NCI-H2196 (cell line): Measurements from ENCODE around the gene CFAP221.

Experiments used
- DNase-seq: peaks from one replicate; lab custom pipeline; 2025; ENCODE audit not compliant: unreplicated experiment; lab: John Stamatoyannopoulos, UW

The CFAP221 gene

DNA sequence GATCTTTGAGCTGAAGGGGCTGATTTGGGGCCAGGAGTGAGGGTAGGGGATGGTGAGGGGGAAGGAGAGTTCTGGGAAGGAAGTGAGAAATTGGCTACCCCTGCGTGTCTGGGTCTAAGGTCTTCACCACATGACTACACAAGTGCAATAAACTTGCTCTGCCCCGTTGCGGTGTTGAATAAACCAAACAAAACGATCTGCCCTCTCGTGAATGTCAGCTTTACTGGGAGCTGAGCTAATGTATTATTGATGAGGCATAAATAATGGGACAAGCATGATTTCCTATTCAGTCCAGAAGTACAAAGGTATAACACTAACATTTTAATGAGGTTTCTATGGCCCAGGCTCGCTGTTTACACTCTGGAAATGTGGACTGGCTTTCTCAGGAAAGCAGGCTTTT, 8.0 kb upstream of the CFAP221 start:
- no peak for DNase-seq

DNA sequence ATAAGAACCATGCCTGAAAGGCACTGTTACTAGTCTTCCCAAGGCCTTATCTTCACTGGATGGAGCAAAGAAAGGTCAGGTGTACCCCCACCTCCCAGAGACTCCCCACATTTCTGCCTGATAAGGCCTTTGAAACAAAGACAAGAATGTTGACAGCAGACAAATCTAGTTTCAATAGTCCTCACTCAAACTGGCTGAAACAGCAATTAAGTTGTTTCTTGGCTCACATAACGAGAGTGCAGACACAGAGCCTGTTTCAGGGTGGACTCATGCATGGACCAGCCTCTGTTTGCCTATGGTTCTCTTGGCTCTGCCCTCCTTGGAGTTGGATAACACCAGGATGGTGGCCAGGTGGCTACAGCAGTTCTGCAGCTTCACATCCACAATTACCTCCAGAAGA, 7.5 kb upstream of the CFAP221 start:
- DNase-seq = no peak

DNA sequence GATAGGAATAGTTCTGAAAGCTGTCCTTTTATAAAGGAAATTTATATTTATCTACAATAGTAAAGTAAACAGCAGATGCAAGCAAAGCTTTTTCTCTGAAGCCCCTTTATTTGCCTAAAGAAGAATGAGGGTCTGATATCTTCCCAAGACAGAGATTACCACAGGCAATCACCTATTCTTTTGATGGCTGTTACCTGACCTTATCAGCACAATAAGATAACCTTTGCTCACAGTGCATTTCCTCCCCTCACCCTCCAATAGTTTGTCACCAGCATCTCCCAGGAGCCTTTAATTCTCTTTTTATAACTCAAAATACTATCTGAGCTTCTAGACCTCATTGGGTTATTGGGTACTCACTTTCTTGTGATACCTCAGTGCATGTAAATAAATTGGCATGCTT, 6.5 kb upstream of the CFAP221 start:
- DNase-seq = no peak

DNA sequence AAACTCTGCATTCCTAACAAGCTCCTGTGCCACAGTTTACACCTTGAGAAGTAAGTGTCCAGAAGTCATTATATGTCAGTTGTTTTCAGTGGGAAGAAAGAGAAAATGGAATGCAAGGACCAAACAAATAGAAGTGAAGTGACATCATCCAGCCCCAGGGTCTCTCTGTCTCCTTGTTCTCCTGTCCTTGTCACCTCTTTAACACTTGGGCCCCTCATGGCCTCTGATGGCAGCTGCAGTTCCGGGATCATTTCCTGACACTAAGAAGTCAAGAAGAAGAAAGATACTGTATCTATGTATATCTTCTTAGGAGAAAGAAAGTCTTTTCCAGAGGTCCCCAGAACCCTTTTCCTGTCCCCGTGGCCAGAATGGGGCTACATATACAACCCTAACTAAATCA, 2.8 kb upstream of the CFAP221 start:
- DNase-seq = no peak

DNA sequence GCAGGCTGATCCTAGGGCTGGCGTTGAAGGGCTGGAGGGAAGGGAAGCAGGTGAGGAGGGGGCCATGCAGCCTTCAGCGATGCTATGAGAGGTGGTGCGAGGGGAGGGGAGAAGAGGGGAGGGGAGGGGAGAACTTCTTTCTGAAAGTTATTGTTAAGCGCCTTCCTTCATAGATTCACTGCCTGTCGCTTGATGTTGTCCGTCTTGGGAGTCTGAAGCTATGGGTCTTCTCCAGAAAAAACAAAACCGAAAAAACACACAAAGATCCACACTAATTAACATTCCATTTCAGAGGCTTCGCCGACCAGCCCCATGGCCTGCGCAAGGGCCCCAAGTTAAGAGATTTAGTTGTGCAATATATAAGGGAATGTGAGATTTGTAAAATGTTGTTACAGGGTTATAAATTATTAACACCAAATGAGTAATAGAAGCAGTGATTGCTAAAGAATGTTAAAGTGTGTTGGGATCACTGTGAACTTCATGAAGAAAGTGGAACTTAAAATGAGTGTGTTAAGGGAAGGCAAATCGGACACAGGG, 758 bp downstream of the CFAP221 start:
- DNase-seq = no peak

DNA sequence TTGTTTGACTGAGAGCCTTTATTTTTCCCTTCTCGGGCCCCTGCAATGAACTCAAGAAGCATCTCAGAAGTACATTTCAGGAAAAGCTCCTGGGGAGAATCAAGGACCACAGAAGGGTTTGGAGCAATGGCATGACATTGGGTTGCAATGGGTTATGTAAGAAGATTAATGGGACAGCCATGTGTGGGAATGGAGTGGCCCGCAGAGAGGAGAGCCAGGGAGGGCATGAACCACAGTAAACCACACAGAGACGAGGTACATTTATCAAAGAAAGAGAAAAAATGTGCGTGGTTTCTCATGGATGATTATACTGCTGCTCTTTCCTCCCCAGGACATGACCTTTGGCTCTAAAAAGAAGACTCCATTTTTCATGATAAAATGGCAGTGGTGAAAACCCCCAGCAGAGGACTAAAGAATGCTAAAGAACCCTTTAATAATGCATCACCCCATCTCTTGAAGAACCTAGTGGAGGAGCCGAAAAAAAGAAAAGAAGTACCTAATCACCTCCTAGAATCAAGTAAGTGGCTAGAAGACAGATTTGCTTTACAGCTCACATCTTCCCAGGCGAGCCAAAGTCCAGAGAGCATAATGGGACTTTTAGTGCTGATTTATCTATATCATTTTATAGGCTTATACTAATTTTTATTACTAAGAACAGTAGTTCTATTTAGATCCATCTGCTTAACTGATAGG, 1.7 kb downstream of the CFAP221 start:
- DNase-seq = no peak

DNA sequence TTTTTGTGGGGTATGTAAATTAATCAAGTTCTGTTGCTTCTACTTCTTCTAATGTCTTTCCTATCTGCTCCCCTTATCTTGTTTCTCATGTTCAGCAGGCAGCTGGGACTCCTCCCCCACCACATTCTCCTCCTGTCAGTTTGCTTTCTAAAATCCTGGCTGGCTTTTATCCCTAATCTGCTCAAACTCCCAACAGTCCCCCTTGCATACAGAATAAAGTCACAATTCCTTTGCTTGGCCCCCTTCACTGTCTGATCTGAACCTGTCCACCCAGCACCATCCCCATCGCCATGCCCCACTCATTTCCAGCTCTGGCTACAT, 2.2 kb downstream of the CFAP221 start:
- no peak for DNase-seq

DNA sequence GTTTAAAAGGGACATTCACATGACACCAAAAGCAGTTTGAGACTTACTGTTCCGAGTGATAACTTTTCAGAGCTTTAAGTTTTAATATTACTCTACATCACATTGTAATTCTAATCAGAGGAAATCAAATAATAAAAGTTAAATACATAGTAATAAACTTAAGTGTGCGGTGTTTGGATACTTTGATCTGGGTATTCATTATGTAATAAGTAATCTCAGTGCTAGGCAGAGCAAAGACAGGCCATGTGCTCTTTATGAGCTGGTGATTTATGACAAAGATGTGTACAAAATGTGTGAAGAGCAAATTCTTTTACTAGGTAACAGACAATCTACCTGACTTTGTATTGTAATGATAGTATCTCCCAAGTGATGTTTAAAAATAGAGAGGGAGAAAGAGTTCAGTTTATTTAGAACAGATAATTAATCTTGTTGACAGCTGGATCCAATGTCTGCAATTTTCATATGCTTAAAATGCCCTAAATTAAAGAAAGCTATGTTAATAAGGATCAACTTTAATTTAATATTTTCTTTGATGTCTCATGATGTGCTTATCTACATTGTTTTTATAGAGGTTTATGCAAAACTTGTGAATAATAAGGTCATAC, 4.4 kb downstream of the CFAP221 start:
- no peak for DNase-seq

DNA sequence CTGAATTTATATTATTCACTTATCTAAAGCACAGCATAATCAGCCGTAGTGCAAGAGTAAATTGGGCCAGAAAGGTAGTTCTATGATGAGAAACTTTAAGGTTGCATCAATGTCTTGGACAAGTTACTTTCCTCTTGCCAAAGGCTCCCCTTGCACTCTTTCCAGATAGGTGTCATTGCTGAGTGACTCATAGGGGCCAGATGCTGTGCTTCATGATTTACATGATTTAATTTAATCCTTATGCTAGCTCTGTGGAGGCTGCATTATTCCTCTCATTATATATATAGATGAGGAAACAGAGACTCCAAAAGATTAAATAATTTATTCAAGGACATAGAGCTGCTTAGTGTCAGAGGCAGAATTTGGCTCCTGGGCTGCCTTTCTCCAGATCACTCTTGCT, 5.0 kb downstream of the CFAP221 start:
- DNase-seq = no peak

DNA sequence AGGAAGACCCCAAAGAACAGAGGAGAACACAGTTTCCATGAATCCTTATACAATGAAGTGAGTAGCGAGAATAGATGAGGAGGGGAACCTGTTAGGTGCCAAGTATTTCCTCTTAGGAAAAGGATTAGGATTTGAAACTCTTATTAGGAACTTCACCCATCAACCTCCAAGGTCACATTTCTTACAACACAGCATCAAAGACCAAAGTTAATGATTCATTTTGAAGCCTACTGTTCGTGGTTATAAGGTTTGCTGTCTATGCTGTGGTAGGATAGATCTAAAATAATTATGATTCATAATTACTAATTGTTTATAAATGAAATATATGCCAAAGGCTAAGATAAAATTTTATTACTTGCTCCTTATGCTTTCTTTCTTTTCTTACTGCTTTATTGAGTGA, 6.1 kb downstream of the CFAP221 start:
- DNase-seq = no peak

DNA sequence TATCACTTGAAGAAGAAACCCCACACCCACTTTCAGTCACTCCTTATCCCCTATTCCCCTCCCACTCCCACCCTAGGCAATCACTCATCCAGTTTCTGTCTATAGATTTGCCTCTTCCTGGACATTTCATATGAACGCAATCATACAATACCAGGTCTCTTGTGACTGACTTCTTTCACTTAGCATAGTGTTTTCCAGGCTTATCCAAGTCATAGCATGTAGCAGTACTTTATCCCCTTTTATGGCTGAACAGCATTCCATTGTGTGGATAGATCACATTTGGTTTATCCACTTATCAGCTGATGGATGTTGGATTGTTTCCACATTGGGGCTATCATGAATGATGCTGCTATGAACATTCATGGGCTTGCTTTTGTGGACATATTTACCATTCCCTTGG, 6.6 kb downstream of the CFAP221 start:
- no peak for DNase-seq

DNA sequence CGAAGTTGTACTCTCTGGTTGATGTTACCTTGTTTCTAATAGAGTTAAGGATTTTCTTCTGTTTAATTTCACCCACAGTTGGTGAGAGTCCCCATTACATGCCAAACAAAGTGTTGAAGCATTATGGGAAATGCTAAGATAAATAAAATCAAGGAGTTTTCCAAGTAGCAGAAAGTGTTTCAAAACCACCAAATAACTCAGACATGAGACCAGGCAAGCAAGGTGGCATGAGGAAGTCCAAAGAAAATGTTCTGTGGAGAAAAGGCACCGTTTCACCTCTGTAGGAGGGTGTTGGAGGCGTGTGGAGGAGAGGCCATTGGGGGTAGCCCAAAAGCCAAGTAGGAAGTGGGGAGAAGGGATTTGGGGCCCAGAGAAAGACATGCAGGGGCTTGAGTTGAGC, 8.7 kb downstream of the CFAP221 start:
- no peak for DNase-seq

DNA sequence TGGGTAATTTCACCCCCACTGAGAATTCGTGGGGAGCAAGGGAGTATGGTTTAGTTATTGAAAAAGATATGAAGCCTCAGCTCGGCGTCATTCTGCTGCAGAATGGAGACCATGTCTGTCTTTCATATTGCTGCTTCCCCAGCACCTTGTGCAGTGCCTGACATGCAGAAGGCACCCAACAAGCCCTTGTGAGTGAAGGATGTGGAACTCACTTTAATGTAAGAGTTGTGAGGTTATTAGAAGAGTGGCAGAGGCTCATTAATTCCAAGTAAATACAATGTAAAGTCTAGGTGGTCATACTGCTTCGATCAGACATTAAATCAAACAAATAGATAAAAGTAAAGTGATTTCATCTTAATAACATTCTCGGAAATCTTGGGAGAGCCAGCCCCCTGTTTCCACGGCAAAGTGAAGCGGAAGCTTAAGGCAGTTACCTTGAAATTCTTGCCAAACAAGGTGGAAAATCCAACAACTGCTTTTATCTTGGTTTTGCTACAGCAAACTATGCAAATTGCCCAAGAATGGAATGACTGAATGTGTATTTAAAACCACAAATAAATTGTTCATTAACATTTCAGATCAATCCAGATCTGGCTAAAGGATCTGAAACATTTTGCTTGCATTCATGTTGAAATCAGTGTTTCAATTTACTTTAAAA, 9.6 kb downstream of the CFAP221 start:
- no peak for DNase-seq

DNA sequence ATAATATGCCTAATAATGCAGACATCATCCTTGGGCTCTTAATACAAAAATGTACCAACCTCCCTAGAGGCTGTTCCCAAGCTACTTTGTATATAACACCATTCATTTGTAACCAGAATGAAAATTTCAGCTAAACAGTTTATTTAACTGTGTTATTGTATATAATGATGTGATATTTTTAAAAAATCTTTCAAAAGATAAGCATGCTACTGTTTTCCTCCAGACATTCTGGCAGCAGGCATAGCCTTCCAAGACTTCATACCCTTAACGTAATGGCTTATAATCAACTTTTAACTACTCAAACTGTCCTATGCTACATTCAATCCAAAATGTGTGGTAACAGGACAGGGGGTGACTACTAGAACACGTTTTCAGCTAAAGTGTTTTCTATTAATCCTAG, 21.2 kb downstream of the CFAP221 start:
- no peak for DNase-seq

DNA sequence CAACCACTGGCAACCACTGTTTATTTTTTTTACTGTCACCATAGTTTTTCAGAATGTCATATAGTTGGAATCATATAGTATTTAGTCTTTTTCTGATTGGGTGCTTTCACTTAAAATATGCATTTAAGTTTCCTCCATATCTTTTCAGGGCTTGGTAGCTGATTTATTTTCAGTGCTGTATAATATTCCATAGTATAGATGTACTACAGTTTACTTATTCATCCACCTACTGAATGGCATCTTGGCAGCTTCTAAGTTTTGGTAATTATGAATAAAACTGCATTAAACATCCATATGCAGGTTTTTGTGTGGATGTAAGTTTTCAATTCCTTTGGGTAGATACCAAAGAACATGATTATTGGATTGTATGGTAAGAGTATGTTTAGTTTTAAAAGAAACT, 23.0 kb downstream of the CFAP221 start:
- no peak for DNase-seq

DNA sequence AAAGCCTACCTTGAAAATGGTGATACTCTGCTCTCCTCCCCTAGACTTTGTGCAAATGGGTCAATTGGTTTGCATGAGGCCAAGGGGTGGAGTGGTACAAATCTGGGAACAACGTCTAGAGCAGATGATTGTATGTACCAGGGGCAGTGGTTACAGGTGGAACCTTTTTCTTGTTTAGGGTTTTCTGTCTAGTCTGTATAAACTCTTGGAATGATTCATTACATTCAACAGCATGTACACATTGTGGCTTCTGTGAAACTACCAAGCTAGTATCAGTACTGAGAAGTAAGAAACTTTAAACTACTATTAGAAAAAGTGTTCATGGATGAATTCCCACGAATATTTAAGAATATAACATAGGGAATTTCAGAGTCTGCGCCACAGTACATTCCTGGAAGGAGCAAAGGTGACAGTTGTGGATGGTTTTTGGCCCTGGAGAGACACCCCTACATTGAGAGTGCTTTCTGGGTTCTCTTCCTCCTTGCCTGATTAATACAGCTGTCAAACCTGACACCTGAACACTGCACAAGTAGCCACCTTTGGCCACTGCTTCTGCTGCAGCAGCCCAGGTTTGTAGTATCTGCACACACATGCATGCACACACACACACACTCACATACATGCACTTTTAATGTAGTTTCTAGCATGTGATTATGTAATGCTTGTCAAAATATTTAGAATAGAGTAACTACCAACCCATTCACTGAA, 30.0 kb downstream of the CFAP221 start:
- no peak for DNase-seq

DNA sequence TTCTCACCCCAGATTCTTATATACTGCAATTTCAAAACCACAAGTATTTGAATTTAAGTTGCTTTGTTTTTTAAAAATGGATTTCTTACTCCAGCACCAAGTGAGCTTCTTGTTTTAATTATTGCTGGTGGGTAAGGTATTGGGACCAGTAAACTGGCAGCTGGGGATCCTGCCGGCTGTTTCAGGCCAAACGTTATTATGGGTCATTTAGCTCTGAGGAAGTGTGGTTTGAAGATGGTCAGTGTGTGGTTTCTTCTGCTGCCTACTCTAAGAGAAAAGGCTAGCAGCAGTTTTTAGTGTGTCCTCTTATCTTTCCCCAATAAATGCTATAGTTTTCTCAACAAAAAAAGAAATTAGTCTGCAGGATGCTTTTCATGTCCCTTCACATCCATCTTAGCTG, 30.6 kb downstream of the CFAP221 start:
- no peak for DNase-seq

DNA sequence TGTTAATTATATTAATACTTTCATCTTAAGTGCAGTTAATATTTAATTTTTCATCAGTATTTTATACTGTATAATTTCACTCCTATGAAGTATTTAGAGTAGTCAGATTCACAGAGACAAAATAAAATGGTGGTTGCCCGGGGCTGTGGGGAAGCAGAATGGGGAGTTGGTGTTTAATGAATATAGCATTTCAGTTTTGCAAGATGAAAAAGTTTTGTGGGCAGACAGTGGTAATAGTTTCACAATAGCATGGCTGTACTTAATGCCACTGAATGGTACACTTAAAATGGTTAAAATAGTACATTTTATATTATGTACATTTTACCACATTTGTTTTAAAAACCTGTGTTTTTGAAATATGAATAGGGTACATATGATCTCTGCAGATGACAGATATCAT, 31.2 kb downstream of the CFAP221 start:
- DNase-seq = no peak

DNA sequence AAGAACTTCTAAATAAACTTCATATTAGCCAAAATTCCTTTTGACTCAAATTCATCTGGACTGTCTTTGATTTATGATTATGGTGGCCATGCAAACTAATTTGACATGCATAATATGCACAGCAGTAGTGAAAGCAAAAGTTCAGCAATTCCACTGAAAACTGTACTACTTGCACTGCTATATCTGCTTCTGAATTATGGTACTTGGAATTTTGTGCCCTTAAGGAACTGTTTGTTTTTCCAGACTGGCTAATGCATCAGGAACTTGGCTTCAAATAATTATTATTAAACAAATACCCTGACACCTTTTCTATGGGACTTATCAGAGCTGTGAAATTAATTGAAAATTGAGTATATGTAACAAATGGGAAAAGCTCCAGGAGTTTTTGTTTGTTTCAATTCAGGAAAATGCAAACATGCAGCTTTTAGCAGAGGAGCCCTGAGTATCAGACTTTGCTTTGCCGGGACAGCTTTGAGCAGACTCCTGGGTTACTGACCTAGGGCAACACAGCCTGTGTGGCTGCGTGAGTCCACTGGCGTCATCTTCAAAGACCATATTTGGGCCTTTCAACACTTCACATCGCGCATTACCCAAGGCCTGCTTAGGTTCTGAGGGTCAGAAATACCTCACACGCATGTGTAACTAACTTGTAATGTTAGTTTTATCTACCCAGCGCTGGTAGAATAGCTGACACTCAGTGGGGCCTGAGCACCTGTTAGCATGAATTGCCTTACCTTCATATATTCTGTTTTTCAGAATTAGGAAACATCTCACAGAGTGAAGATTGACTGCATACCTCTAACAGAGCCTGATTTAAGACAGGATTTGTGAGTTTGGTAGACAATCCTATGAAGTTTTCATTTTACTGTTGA, 35.4 kb downstream of the CFAP221 start:
- no peak for DNase-seq

DNA sequence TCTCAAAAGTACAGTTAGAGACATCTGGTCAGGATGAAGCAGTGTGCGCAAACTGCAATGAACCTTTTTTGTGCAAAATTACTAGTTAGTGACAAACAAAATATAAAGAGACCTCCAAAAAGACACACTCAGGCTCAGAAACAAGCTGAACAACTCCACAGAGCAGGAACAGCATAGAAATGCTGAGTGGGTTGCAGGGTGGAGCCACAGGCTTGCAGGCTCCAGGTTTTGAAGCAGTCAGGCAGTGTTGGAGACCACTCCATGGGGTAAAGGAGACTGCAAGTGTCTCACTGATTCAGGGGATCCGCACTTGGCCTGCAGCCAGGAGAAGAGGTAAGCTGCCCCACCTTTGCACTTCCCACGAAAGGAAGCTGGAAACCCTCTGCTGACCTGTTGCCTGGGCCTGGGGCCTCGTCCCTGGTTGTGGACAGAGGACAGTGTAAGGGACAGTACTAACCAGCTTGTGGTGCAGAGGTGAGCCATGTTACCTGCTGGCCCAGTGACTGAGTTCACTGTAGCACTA, 36.4 kb downstream of the CFAP221 start:
- no peak for DNase-seq

DNA sequence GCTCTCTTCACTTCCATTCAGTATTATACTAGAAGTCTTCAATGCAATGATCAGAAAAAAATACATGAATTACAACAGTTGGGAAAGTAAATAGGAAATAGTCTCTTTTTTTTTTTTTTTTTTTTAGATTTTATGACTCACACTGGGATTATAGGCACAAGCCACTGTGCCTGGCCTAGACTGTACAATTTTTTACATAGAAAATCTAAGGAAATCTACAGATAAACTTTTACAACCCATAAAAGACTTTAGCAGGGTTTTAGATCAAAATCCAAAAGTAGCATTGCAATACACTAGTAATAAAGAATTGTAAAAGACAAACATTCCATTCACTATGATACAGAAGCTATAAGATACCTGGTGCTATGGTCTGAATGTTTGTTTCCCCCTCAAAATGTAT, 39.0 kb downstream of the CFAP221 start:
- DNase-seq = no peak
